Astrocyte (in vitro differentiated cells and primary cell): ENCODE data around the gene IGF2R.

ENCODE experiments used
- EZH2 ChIP-seq: IDR thresholded peaks from 2 replicates; pipeline ENCODE4 v1.6.1; 2012; ENCODE audit warnings: mild to moderate bottlenecking, low read length, inconsistent platforms; ENCODE audit not compliant: insufficient read depth
- TF ChIP-seq, protein P1 (sequence below): IDR thresholded peaks from 2 replicates; pipeline ENCODE4 v1.5.1; 2011; ENCODE audit warnings: low read depth, mild to moderate bottlenecking, inconsistent platforms, low read length, moderate library complexity; ENCODE audit not compliant: insufficient read depth

DNA sequence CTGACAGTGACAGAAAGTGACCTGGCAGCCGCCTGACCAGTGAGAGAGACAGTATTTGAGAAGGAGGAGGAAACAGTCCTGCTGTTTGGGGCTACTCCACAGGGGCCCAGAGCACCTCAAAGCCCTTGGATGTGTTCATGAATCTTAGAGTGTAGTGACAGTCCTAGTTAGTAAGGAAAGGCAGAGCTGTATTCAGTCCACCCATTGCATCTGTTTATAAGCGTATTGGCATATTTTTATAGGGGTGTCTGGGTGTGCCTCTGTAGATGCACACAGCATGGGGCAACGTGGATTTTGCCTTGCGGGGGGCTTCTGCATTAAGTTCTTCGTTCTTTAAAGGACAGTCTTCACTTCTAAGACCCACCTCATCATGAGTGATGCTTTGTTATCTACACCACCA, 108.1 kb downstream of the IGF2R start:
- TF ChIP-seq EZH2: no peak
- TF ChIP-seq, protein P1, sequence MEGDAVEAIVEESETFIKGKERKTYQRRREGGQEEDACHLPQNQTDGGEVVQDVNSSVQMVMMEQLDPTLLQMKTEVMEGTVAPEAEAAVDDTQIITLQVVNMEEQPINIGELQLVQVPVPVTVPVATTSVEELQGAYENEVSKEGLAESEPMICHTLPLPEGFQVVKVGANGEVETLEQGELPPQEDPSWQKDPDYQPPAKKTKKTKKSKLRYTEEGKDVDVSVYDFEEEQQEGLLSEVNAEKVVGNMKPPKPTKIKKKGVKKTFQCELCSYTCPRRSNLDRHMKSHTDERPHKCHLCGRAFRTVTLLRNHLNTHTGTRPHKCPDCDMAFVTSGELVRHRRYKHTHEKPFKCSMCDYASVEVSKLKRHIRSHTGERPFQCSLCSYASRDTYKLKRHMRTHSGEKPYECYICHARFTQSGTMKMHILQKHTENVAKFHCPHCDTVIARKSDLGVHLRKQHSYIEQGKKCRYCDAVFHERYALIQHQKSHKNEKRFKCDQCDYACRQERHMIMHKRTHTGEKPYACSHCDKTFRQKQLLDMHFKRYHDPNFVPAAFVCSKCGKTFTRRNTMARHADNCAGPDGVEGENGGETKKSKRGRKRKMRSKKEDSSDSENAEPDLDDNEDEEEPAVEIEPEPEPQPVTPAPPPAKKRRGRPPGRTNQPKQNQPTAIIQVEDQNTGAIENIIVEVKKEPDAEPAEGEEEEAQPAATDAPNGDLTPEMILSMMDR: no peak
